AG10803 (cell line): ENCODE results near the gene RGS19.

Experiments
- DNase-seq: peaks from one replicate; pipeline ENCODE4 v3.0.0; 2010; ENCODE audit warnings: low read depth
- H3K4me3 ChIP-seq: 2 replicates; pipeline ENCODE4 v1.5.1; 2011; ENCODE audit warnings: mild to moderate bottlenecking, low read length, control low read depth
- TF ChIP-seq, protein P1 (sequence below): conservative IDR thresholded peaks from 2 replicates; pipeline ENCODE4 v1.5.1; 2011; ENCODE audit warnings: mild to moderate bottlenecking, low read length, control low read depth, inconsistent platforms

Gene RGS19

DNA sequence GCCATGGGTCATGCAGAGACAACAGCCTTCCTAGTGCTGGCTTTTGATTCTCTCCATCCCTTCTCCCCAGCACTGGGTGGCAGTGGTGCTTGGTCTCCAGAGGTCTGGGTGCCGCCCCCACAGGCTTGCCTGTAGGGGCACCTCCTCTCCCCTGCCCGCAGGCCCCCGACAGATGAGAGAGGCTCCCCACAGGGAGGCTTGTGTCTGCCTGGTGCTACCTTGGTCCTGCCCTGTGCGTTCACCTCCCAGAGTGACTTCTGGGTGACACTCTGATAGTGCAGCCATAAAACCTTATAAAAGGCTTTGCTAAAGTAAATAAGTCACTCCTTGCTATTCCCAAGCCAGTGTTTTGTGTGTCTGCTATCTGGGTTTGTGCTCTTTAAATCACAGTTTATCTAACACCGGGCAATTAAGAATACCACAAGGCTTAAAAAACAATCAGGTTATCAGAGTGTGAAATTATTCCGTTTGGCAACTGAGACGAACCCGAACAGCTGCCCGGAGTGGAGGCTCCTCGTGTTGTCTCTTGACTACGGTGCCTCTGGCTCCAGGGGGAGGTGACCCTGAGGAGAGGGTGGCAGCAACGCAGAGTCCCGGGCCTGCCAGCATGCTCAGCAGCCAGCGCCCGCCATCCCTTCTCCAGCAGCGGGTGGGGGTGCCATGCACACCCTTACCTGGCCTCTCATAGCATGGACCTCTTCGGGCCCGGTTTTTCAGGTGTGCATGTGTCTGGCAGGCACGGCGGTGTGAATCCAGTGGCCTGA is 48.8 kb downstream of the RGS19 start:
- TF ChIP-seq, protein P1, sequence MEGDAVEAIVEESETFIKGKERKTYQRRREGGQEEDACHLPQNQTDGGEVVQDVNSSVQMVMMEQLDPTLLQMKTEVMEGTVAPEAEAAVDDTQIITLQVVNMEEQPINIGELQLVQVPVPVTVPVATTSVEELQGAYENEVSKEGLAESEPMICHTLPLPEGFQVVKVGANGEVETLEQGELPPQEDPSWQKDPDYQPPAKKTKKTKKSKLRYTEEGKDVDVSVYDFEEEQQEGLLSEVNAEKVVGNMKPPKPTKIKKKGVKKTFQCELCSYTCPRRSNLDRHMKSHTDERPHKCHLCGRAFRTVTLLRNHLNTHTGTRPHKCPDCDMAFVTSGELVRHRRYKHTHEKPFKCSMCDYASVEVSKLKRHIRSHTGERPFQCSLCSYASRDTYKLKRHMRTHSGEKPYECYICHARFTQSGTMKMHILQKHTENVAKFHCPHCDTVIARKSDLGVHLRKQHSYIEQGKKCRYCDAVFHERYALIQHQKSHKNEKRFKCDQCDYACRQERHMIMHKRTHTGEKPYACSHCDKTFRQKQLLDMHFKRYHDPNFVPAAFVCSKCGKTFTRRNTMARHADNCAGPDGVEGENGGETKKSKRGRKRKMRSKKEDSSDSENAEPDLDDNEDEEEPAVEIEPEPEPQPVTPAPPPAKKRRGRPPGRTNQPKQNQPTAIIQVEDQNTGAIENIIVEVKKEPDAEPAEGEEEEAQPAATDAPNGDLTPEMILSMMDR, result no peak
- H3K4me3 ChIP-seq, result no peak overlapping the region

DNA sequence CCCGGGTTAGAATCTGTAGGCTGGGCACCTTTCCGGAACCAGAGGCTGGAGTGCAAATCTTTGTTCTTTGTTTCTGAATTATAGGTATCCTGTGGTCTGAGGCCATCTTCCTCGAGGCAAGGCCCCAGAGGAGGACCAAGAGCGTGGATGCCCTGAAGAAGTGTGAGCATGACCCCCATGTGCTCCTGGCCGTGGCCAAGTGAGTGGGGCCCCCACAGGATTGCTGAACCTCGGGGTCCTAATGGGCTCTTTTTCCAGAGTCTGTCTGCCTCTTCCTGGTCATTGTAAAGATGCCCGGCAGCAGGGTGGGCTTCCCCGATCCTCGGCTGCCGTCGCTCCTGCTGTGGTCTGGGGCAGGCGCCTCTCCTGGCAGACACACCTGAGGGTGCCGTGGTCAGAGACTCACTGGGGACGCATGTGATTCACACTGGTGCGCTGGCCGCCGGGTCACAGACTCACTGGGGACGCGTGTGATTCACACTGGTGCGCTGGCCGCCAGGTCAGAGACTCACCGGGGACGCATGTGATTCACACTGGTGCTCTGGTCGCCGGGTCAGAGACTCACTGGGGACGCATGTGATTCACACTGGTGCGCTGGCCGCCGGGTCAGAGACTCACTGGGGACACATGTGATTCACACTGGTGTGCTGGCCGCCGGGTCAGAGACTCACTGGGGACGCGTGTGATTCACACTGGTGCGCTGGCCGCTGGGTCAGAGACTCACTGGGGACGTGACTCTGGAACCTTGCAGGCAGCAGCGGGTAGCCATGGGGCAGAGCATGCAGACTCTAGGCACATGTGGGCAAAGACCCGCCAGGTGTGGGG is 49.8 kb downstream of the RGS19 start:
- TF ChIP-seq, protein P1, result no peak
- DNase-seq, result no peak

More for the DNA sequence above, 48.8 kb downstream of the RGS19 start:
- no peak for DNase-seq

DNA sequence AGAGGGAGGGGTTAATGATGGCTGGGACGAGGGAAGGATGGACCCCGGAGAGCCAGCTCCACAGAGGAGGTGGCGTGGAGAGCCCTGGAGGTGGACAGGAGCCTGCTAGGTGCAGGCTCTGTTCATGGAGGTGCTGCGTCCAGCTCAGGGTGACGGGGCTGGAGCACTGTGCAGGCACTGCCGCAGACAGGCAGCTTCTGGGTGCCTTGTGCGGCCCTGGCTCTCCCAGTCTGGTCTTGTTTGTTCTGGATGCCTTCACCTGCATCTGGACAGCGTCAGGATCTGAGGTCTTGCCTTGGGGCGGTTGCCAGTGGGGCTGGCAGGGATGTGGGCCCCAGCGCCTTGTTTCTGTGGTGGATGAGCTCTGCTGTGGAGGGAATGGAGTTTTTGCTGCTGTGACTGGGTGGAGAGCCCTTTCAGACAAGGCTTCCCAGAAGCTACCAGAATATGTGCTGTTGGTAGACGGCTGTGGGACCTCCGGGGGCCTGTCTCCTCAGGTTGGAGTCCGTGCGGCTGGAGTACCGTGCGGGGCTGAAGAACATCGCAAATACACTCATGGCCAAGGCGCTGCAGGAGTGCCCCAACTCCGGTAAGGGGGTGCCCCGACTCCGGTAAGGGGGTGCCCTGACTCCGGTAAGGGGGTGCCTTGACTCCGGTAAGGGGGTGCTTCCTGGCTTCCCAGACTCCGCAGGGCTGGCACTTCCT is 51.2 kb downstream of the RGS19 start:
- TF ChIP-seq, protein P1, result no peak
- DNase-seq, result no peak
- H3K4me3 ChIP-seq, result no peak overlapping the region

More for the DNA sequence above, 49.8 kb downstream of the RGS19 start:
- no peak overlapping the region for H3K4me3 ChIP-seq

DNA sequence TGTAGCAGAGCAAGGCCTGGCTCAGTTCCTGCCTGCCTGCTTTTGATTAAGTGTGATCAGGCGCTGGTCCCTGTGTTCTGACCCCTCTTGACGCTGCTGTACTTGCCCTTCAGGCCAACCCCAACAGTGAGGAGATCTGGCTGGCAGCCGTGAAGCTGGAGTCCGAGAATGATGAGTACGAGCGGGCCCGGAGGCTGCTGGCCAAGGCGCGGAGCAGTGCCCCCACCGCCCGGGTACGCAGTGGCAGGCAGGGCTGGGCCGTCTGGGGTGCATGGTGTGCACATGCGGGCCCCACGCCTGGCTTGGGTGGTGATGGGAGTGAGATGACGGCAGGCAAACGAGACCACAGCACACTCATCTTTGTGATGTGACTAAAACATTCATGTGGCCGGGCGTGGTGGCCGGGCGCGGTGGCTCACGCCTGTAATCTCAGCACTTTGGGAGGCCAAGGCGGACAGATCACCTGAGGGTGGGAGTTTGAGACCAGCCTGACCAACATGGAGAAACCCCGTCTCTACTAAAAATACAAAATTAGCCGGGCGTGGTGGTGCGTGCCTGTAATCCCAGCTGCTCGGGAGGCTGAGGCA is 53.4 kb downstream of the RGS19 start:
- DNase-seq, result no peak
- TF ChIP-seq, protein P1, result no peak
- no peak overlapping the region for H3K4me3 ChIP-seq

DNA sequence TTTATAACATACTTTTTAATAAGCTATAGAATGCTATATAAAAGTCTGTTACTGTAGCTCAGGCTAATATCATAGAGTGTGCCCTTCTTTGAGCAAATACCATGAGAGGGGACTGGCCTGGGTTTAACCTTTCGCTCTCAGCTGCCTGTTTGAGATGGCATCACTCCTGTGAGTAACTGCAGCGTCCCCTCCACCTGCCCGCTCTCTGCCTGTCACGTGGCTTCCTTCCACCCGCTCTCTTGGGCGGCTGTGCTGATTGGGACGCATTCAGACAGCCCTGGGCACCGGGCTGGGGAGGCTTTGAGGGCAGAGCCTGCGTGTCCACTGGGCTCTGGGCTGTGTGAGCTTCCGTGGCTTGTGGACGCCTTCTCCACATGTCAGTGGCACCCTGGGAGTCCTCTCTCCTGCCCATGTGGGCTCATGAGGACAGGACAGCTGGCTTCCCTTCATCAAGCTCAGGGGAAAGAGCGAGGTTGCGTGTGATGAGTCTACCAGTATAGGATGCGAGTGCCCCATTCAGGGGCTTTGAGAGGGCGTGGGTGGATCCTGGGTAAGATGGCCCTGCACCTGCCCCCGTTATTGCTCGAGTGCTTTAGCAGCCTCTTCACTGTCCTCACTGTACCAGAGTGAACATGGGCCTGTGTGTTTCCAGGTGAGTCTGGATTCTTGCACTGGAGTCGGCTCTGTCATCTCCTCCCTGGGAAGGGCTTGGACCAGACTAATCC is 54.1 kb downstream of the RGS19 start:
- no peak overlapping the region for H3K4me3 ChIP-seq
- DNase-seq, result no peak
- TF ChIP-seq, protein P1, result no peak
